SK-N-MC (cell line): ENCODE data around the gene TGFBI.

ENCODE experiments used
- DNase-seq: peaks from one replicate; pipeline ENCODE4 v3.0.0-alpha.2; 2011; ENCODE audit warnings: low read depth, low spot score
- H3K27ac ChIP-seq: fragments of 200-600 bp; sonication (generic); 2 replicates; pipeline ENCODE4 v1.5.1; 2016; ENCODE audit warnings: mixed run types
- H3K36me3 ChIP-seq: fragments of 200-600 bp; sonication (generic); 2 replicates; pipeline ENCODE4 v1.6.1; 2017; ENCODE audit warnings: antibody characterized with exemption, low read length, mixed read lengths; ENCODE audit not compliant: insufficient read depth
- H3K4me3 ChIP-seq: fragments of 200-600 bp; sonication (generic); 2 replicates; pipeline ENCODE4 v1.5.1; 2016
- H3K9ac ChIP-seq: fragments of 200-600 bp; sonication (generic); 2 replicates; pipeline ENCODE4 v1.8.0; 2017; ENCODE audit warnings: mixed run types, mixed read lengths; ENCODE audit not compliant: insufficient read length
- H3K9me3 ChIP-seq: fragments of 200-600 bp; sonication (generic); 2 replicates; pipeline ENCODE4 v1.6.1; 2017; ENCODE audit warnings: low read depth, mild to moderate bottlenecking, antibody characterized with exemption, low read length, moderate library complexity, mixed read lengths
- EZH2 ChIP-seq: fragments of 200-600 bp; sonication (generic); IDR thresholded peaks from one replicate; pipeline ENCODE4 v1.6.1; 2017; ENCODE audit warnings: antibody characterized with exemption
- FOXP2 ChIP-seq: optimal IDR thresholded peaks from 2 replicates; pipeline ENCODE3; 2011; ENCODE audit warnings: mild to moderate bottlenecking, moderate library complexity; ENCODE audit not compliant: insufficient read depth; ENCODE audit errors: extremely low read length, control extremely low read depth
- POLR2AphosphoS5 ChIP-seq: IDR thresholded peaks from 2 replicates; pipeline ENCODE4 v1.6.1; 2012; ENCODE audit warnings: mild to moderate bottlenecking, low read depth, low read length, borderline replicate concordance

The TGFBI gene

DNA sequence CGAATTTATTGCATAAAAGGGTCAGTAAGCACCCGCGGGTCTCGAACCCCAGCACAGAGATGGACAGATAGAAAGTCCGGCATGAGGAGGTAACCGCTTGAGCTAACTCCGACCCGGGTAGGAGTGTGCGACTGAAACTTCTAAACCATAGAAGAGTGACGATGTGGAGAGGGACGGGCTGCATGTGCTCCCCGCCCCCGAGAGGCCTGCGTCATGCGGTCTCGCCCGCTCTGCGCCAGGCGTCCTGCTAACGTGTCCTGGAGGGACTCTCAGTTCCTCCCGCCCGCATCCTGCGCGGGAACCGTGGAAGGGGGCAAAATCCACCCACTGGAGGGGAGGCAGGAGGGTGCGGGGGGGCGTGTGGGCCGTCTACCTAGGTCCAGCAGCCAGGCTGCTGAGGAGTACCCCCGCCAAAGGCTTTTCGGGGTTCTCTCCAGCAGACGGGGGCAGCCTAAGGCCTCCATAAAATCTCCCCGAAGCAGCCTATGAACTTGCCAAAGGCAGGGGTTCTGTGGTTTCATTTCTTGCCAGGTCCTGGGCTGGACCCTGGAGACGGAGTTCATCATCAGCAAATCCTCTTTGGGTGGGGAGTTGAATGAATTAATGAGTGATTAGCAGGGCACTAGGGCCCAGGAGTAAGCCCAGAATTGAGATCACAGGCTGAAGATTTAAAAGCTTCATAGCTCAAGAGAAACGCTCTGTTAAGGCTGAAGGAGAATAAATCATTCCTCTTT is 51.9 kb downstream of the TGFBI start:
- no peak overlapping the region for H3K4me3 ChIP-seq
- TF ChIP-seq EZH2 = no peak
- TF ChIP-seq POLR2AphosphoS5 = no peak
- no peak for TF ChIP-seq FOXP2
- no peaks in the 10 kb centered on the region for H3K36me3 ChIP-seq
- DNase-seq = no peak
- H3K9me3 ChIP-seq = no peaks in the 10 kb centered on the region
- no peak overlapping the region for H3K9ac ChIP-seq
- no peak overlapping the region for H3K27ac ChIP-seq

DNA sequence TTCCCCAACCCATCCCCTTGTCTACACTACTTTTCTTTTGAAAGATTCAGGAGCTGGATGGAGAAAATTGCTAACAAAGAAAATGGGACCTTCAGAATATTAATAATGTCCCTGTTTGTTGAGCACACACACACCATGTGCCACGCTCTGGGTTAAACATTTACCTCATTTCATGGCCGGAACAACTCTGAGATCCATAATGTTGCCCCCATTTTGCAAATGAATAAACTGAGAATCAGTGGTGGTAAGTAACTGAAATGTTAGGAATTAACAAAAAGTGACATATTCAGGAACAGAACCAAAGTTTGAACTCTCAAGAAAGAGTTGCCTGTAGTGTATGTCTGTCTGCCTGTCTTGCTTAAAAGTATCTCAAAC is 52.4 kb downstream of the TGFBI start:
- no peak overlapping the region for H3K4me3 ChIP-seq

DNA sequence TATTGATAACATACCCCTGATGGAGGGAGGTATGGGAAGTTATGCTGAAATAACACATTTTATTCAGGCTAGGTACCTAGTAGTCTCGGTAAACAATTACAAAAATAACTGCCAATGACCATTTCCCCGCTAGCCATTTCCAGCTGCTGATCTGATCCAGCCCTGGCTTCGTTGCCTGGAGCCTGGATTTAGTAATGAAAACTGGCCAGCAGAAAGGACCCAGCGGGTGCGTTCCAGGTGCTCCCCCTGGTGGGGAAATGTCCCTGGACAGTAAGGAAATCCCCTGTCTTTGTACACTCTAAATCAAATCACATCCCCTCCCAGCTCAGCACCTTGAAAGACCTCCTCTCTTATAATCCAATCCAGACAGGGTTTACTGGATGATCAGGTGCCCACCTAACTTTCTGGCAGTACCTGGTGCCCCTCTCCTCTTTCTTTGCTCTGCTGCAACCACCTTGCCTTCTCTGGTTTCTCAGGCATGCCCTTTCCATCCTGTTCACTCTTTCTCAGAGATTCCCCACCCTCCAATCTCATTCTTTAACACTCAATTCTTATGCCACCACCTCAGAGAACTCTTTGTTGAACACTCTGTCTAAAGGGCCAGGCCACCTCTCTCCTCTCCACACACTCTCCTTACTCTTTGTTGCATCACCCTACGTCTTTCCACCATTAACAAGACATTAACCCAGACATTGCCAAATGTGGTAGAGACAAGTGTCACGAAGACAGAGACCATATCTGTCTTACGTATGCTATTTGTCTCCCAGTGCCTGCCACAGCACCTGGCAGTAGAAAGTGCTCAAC is 53.8 kb downstream of the TGFBI start:
- H3K27ac ChIP-seq = no peak overlapping the region
- no peaks in the 10 kb centered on the region for H3K36me3 ChIP-seq
- TF ChIP-seq EZH2 = no peak
- TF ChIP-seq FOXP2 = no peak
- no peak for TF ChIP-seq POLR2AphosphoS5
- H3K9me3 ChIP-seq = no peaks in the 10 kb centered on the region
- H3K9ac ChIP-seq = no peak overlapping the region
- no peak overlapping the region for H3K4me3 ChIP-seq
- no peak for DNase-seq

More for the DNA sequence above, 52.4 kb downstream of the TGFBI start:
- TF ChIP-seq POLR2AphosphoS5 (no peak), EZH2 (no peak), FOXP2 (no peak)
- no peaks in the 10 kb centered on the region for H3K36me3 ChIP-seq
- DNase-seq = no peak
- no peak overlapping the region for H3K27ac ChIP-seq
- no peaks in the 10 kb centered on the region for H3K9me3 ChIP-seq
- H3K9ac ChIP-seq = no peak overlapping the region

DNA sequence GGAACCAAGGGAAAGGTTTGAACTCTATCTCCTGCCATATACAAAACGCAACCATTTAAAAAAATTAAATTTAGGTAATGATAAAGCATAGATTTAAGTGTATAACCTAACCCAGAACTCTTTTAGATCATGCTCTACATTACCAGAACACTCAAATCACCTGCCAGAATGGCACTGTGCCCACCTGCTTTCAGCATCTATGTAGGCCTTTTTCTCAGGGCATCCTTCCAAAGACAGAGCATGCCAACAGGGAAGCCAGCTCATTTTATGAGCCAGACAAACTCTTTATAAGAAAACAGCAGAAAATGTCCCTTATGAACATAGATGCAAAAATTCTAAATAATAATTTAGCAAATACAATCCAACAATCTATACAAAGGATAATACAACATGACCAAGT is 55.9 kb downstream of the TGFBI start:
- no peak for TF ChIP-seq FOXP2
- no peak for TF ChIP-seq EZH2
- no peak for TF ChIP-seq POLR2AphosphoS5
- Histone ChIP-seq H3K9me3 (no peaks in the 10 kb centered on the region), H3K27ac (no peak overlapping the region), H3K9ac (no peak overlapping the region), H3K36me3 (no peaks in the 10 kb centered on the region), H3K4me3 (no peak overlapping the region)
- DNase-seq = no peak

DNA sequence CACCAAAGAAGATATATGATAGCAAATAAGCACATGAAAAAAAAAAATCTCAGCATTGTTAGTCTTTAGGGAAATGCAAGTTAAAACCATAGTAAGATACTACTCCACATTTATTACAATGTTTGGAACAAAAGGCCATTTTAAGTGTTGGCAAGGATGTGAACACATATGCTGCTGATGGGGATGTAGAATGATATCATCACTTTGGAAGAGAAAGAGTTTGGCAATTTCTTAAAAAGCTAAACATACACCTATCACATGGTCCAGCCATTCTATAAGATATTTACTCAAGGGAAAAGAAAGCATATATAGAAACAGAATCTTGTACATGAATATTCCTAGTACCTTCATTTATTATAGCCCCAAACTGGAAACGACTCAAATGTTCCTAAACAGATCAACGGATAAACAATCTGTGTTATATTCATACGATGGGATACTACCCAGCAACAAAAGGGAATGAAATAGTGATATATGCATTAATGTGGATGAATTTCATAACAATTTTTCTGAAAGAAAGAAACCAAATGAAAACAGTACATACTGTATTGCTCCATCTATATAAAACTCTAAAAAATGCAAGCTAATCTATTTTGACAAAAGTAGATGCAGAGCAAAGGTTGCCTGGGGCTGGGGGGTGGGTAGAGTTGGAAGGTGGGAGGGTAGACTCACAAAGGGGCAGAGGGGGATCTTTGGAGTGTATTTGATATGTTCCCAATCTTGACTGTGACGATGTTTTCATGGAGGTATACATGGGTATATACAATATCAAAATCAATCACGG is 58.2 kb downstream of the TGFBI start:
- H3K9ac ChIP-seq = no peak overlapping the region
- DNase-seq = no peak
- H3K36me3 ChIP-seq = no peaks in the 10 kb centered on the region
- H3K27ac ChIP-seq = no peak overlapping the region
- no peaks in the 10 kb centered on the region for H3K9me3 ChIP-seq
- TF ChIP-seq FOXP2 (no peak), EZH2 (no peak), POLR2AphosphoS5 (no peak)
- H3K4me3 ChIP-seq = no peak overlapping the region

DNA sequence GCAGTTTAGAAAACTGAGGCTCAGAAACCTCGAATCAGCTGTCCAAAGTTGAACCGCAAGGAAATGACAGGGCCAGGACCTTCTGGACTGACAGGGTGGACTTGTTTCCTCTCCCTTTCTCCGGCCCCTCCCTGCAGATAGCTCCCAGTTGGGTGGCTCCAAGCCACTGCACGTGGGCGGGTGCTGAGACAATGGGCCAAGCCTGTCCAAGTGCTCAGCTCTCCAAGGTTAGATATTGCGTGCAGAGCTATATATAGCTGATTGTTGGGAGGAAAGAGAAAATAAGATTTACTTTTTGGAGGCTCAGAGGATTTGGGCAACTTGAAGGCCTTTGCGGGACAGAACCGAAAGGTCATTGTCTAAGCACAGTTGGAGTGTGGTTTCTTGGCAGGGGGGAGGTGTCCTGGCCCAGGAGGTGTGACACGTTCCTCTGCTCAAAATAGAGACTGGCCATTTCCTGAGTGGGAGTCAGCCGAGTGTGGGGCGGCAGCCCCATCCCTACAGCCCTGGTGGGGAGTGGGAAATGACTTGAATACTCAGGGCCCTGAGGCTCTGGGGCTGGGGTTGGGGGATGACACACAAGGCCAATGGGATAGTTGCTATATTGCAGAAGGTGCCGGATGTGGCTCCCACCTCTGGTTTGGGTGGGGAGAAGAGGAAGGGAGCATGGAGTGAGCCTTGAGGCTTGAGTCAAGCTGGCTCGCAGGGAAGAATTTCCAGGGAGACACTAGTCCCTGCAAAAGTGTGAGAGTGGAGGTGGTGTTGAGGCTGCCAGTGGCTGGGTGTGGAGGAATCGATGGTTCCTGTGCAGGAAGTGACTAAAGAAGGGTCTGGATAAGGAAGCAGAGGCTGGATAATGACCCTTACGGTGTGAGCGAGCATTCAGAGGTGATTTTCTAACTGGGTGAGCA is 59.4 kb downstream of the TGFBI start:
- no peak overlapping the region for H3K27ac ChIP-seq
- no peaks in the 10 kb centered on the region for H3K36me3 ChIP-seq
- no peak overlapping the region for H3K4me3 ChIP-seq
- H3K9ac ChIP-seq = no peak overlapping the region
- no peaks in the 10 kb centered on the region for H3K9me3 ChIP-seq
- DNase-seq = no peak
- TF ChIP-seq POLR2AphosphoS5 (no peak), FOXP2 (no peak), EZH2 (no peak)

DNA sequence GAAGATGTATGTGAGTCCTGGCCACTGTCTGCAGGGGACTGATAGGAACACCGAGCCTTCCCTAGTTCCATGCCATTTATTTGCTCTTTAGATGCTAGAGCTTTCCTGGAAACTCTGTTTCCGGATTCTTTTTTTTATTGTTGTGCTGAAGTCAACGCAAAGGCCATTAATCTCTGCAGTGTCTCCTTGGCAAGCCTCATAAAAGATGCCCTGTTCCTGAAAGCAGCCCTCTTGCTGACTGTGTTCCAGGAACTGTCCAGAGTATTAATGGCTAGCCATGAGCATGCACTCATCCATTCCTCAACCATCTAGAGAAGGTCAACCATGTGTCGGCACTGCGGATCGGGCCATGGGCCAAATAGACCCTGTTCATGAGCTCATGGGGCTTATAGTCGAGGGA is 61.0 kb downstream of the TGFBI start:
- no peak overlapping the region for H3K4me3 ChIP-seq
- no peak for DNase-seq

DNA sequence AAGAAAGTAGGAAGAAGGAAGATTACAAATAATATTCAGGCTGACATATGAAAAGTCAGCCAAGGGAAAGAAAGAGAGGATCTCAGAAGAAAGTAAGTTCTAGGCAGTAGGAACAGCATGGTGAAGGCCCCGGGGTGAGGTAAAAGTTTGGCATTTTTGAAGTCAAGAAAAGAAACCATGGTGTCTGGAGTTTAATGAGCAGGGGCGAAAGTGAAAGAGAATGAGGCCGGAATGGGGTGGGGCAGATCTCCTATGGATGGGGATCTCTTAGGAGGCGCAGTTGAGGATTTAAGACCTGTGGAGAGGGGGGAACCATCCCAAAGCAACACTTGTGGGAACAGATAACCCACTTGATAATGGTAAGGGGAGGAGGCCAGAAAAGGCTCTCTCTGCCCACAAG is 61.5 kb downstream of the TGFBI start:
- no peak overlapping the region for H3K4me3 ChIP-seq
- no peaks in the 10 kb centered on the region for H3K36me3 ChIP-seq
- H3K9me3 ChIP-seq = no peaks in the 10 kb centered on the region
- DNase-seq = no peak
- no peak overlapping the region for H3K9ac ChIP-seq
- no peak overlapping the region for H3K27ac ChIP-seq
- no peak for TF ChIP-seq FOXP2
- TF ChIP-seq POLR2AphosphoS5 = no peak
- TF ChIP-seq EZH2 = no peak

More for the DNA sequence above, 61.0 kb downstream of the TGFBI start:
- Histone ChIP-seq H3K36me3 (no peaks in the 10 kb centered on the region), H3K9ac (no peak overlapping the region), H3K9me3 (no peaks in the 10 kb centered on the region), H3K27ac (no peak overlapping the region)
- no peak for TF ChIP-seq EZH2
- no peak for TF ChIP-seq POLR2AphosphoS5
- TF ChIP-seq FOXP2 = no peak
